ENCODE data around the gene OR2T2.
"Not testable (repeated sequence)": the region's sequence is repeated elsewhere in the genome, so short reads cannot be mapped to it uniquely, and the experiment has no call there.

The OR2T2 gene

DNA sequence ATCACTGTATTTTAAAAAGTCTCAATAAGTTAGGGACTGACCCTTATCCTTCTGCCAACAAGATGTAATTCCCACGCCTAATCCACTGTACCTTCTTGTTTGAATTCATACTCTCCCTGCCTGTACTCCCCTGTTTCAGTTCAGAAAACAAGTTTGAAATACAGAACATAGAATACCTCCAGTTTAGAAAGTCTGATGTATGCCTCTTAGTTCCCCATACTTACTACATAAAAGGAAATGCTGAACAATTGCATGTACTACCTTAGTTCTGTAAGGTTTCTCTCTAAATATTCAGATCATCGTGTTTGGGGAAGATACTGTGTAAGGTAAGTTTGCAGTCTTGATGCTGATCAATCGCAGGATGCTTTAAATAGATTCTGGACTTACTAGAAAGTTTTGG is 9.1 kb upstream of the OR2T2 start:
- H3K4me3 ChIP-seq; H3K36me3 ChIP-seq (replicated peaks); H3K9me3 ChIP-seq; in situ Hi-C loops (cut with MboI; ENCODE audit: low sequenced_read_pairs); DNase-seq (ENCODE audit: low spot score in 2 of 2); H3K27me3 ChIP-seq (ENCODE audit: low read depth); H3K4me1 ChIP-seq: not testable (repeated sequence)

DNA sequence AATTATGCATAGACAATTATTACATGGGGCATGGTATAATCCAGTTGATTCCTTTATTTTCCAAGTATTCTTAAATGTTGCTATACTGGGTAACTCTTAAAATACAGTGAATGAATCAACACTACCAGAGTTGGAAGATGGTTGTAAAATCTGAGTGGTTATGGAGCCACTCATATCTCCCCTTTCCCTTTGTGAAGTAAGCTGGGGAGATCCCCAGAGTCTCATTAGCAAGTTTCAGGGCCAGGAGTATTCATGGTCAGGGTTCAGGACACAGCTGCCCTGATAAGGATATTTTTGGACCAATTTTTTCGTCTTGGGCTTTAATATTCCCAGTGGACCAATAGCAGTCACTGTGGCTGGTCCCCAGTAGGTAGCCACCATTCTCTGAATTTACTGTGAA is 6.8 kb upstream of the OR2T2 start:
- H3K27me3 ChIP-seq (ENCODE audit: low read depth); H3K36me3 ChIP-seq (replicated peaks); H3K4me1 ChIP-seq; H3K9me3 ChIP-seq; in situ Hi-C loops (cut with MboI; ENCODE audit: low sequenced_read_pairs); H3K4me3 ChIP-seq; DNase-seq (ENCODE audit: low spot score in 2 of 2): not testable (repeated sequence)

DNA sequence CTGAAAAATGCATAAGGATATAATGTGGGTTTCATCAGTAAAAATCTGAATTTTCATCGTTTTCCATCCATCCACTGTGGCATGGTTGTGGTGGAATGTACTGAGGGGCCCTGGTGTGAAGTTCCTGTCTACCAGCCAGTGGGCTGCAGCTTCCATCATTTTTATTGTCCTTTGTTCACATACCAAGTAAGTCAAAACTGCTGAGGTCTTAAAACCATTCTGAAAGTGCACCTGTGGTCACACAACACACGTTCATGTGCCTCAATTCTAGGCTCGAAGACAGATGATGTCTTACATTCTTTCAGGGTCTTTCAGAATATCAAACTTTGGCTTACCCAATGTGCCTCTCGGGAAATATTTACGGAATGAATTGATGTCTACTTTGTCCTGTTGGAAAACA is 6.2 kb upstream of the OR2T2 start:
- in situ Hi-C loops (cut with MboI; ENCODE audit: low sequenced_read_pairs); DNase-seq (ENCODE audit: low spot score in 2 of 2); H3K4me3 ChIP-seq; H3K36me3 ChIP-seq (replicated peaks); H3K9me3 ChIP-seq; H3K27me3 ChIP-seq (ENCODE audit: low read depth); H3K4me1 ChIP-seq: not testable (repeated sequence)

DNA sequence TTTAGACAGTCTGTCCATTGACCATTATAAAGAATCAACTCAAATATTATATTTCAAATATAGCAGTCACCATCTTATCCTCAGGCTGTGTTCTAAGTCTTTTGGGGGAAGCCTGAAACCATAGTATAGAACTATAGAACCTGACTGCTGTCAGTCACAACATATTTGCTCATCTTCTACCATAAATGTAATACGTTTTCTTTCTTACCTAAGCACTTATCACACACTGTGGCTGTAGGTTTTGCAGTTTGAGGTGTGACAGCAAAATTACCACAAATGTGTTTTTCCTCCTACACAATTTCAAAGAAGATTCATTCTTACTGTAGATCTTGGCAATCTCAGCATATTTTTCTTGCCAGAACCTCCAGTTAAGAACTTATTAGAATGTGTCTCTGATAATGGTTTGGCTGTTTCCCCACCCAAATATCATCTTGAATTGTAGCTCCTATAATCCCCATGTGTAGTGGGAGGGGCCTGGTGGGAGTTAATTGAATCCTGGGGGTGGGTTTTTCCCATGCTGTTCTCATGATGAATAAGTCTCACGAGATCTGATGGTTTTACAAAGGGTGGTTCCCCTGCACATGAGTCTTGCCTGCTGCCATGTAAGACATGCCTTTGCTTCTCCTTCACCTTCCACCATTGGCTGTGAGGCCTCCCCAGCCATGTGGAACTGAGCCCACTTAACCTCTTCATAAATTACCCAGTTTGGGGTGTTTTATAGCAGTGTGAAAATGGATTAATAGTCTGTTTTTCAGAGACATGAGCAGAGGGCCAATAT is 2.7 kb upstream of the OR2T2 start:
- in situ Hi-C loops (cut with MboI; ENCODE audit: low sequenced_read_pairs) = not testable (repeated sequence)

DNA sequence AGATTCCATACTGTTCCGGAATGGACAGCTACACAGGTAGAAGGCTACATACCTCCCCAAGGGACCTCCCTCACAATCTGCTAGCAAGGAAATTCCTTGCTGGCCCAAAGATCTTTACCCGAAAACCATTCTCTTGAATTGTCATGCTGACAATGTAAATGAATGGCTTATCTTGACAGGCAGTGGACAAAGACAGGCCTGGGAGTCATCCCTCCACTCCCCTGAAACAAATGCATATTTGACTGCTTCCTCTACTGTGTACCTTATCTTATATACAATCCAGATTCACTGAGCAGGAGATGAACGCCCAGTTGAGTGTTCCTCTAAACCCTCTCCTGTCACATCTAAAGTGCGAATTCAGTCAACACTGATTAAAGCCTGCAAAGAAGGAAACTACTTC is 834 bp upstream of the OR2T2 start:
- DNase-seq (ENCODE audit: low spot score in 2 of 2); H3K36me3 ChIP-seq (replicated peaks); H3K4me3 ChIP-seq; H3K4me1 ChIP-seq; H3K9me3 ChIP-seq; H3K27me3 ChIP-seq (ENCODE audit: low read depth); in situ Hi-C loops (cut with MboI; ENCODE audit: low sequenced_read_pairs): not testable (repeated sequence)

More for the DNA sequence above, 2.7 kb upstream of the OR2T2 start:
- not testable (repeated sequence) for H3K36me3 ChIP-seq (replicated peaks); H3K9me3 ChIP-seq; H3K4me1 ChIP-seq; DNase-seq (ENCODE audit: low spot score in 2 of 2); H3K4me3 ChIP-seq; H3K27me3 ChIP-seq (ENCODE audit: low read depth)

DNA sequence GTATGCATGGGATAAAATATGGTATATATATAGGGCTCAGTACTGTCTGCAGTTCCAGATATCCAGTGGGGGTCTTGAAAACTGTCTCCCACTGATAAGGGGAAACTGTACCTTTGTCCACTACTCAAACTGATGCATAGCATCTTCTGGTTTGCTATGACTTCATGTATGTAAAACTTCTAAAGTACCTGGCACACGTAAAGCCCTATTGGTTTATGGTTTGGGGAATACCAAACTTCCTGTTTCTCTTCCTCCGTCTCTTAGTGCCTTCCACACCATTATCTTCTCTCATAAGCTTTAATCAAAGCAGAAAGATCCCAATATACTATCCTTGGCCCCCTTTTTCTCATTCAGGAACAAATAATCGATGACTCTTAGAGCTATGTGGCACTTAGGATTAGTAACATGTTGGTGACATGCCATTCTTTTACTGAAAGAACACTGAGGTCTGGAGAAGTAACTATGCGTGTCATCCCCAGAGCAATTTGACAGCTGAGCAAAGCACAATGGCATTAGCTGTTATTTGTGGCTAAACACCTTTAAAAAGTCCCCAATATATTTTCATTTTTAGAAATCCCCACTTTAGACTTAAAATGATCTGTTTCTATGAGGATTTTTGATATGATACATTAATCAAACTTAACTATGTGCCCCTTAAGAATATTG is 3.1 kb downstream of the OR2T2 start:
- H3K36me3 ChIP-seq (replicated peaks); in situ Hi-C loops (cut with MboI; ENCODE audit: low sequenced_read_pairs); H3K9me3 ChIP-seq: not testable (repeated sequence)

DNA sequence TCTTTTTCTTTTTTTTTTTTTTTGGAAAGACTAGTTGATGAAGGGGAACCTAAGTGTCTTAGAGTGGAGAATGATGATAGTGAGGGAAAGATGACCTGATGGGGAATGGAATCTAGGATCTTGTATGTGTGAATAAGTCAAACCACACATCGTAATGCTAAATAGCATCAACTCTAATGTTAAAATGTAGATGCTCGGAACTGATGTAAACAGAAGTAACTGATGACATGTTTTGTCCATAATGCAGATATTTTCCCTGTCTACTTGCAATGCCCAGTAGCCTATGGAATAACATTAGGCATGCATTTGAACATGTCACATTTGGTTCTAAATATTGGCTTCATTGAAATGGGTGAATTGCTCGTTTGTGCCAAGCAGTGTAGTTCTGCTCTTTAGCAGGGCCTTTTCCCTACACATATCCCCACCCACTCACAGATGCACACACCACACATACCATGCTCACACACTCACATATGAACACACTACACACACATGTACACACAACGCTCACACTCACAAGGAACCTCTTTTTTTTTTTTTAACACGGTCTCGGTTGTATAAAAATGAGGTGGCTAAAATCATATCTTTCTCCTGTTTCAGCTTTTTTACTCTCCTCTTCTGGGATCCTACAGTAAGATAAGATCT is 4.5 kb downstream of the OR2T2 start:
- DNase-seq (ENCODE audit: low spot score in 2 of 2); H3K4me1 ChIP-seq; in situ Hi-C loops (cut with MboI; ENCODE audit: low sequenced_read_pairs); H3K36me3 ChIP-seq (replicated peaks); H3K4me3 ChIP-seq; H3K27me3 ChIP-seq (ENCODE audit: low read depth); H3K9me3 ChIP-seq: not testable (repeated sequence)

More for the DNA sequence above, 3.1 kb downstream of the OR2T2 start:
- DNase-seq (ENCODE audit: low spot score in 2 of 2); H3K27me3 ChIP-seq (ENCODE audit: low read depth); H3K4me1 ChIP-seq; H3K4me3 ChIP-seq: not testable (repeated sequence)

DNA sequence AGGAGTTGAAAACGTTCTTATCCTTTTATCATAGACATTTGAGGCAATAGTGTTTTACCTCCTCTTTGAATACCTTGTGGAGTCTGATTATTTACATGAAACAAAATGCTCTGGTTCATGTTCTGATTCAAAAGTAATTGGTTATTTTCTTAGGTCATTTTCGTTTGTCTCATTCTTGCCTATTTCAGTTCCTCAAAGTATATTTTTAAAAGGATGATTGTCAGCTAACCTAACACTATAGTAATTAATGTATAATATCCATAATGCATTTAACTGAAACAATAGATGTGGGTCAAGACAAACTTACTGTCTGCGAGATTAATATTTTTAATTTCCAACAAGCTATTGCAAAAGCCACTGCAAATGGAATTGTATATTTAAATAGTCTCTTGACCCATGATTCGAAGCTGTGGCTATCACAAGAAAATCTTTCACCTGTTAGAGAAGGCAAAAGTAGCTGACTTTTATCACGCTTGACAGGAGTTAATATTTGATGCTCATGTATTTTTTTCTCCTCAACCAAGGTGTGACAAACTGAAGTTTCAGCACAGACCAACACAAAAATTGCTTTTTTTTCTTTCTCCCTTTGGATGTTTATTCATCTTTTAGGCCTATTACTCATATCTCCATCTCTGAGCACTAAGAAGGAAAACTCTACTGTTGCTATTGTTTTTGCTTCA is 5.2 kb downstream of the OR2T2 start:
- H3K4me1 ChIP-seq; DNase-seq (ENCODE audit: low spot score in 2 of 2); H3K4me3 ChIP-seq; in situ Hi-C loops (cut with MboI; ENCODE audit: low sequenced_read_pairs); H3K27me3 ChIP-seq (ENCODE audit: low read depth); H3K9me3 ChIP-seq; H3K36me3 ChIP-seq (replicated peaks): not testable (repeated sequence)

DNA sequence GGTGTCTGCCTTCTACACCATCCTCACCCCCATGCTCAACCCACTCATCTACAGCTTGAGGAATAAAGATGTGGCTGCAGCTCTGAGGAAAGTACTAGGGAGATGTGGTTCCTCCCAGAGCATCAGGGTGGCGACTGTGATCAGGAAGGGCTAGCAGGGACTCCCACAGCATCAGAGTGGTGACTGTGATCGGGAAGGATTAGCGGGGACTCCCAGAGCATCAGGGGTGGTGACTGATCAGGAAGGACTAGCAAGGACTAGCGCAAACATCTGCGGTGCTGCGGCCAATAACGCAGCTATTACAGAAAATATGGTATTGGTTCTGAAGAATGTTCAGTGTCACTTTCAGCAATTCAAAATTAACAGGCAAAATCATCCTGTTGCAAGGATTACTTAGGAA is 8.2 kb downstream of the OR2T2 start:
- H3K27me3 ChIP-seq (ENCODE audit: low read depth); H3K4me3 ChIP-seq; H3K36me3 ChIP-seq (replicated peaks); DNase-seq (ENCODE audit: low spot score in 2 of 2); H3K4me1 ChIP-seq; H3K9me3 ChIP-seq; in situ Hi-C loops (cut with MboI; ENCODE audit: low sequenced_read_pairs): not testable (repeated sequence)

DNA sequence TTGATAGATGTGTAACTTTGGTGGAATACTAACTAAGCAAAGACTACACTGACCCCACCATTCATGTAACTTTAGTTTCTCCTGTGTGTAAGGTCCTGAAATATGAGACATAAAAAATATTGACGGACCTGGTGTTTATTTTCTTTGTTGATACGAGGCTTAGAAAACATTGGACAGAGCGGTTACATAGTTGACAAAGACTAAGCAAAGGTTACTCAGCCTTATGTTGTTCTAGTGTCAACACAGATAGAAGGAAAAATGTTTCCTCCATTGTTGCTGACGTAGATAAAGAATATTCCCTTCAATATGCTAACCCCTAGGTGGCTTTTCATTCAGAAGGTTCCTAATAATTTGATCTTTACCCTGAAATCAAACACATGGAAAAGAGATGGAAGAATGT is 9.6 kb downstream of the OR2T2 start:
- H3K27me3 ChIP-seq (ENCODE audit: low read depth); H3K36me3 ChIP-seq (replicated peaks); H3K9me3 ChIP-seq; in situ Hi-C loops (cut with MboI; ENCODE audit: low sequenced_read_pairs); H3K4me1 ChIP-seq; DNase-seq (ENCODE audit: low spot score in 2 of 2); H3K4me3 ChIP-seq: not testable (repeated sequence)

DNA sequence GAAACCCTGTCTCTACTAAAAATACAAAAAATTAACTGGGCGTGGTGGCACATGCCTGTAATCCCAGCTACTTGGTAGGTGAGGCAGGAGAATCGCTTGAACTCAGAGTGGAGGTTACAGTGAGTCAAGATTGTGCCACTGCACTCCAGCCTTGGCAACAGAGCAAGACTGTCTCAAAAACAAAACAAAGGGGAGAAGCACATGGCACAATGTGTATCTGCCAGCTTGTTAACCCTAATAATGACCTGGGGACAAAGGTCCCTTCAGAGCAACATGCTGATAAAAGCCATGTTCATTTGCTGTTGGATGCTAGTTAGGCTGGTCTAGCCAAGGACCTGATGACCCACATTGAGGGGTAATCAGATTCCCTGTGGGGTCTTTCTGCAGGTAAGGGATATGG is 11.2 kb downstream of the OR2T2 start:
- H3K36me3 ChIP-seq (replicated peaks); in situ Hi-C loops (cut with MboI; ENCODE audit: low sequenced_read_pairs); H3K27me3 ChIP-seq (ENCODE audit: low read depth); H3K4me3 ChIP-seq; H3K4me1 ChIP-seq; H3K9me3 ChIP-seq; DNase-seq (ENCODE audit: low spot score in 2 of 2): not testable (repeated sequence)

DNA sequence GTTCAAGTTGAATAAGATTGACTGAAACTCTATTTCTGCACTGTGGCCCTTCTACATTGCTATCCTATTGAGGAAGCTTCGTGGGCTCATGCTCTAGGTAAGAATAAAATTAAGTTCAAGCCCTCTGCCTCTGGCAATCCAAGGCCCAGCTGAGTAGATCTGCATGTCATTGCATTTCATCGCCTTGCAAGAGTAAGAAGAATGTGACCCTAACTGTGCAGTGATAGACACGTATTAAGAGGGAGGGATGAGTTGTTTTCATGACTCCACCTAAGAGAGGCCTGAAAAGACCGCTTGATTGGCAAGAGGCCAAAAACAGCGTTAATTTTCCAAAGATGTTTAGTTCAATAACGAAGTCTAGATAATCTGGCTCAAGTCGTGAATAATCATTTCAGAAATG is 13.7 kb downstream of the OR2T2 start:
- H3K36me3 ChIP-seq (replicated peaks); H3K27me3 ChIP-seq (ENCODE audit: low read depth); in situ Hi-C loops (cut with MboI; ENCODE audit: low sequenced_read_pairs); DNase-seq (ENCODE audit: low spot score in 2 of 2); H3K4me3 ChIP-seq; H3K9me3 ChIP-seq; H3K4me1 ChIP-seq: not testable (repeated sequence)

DNA sequence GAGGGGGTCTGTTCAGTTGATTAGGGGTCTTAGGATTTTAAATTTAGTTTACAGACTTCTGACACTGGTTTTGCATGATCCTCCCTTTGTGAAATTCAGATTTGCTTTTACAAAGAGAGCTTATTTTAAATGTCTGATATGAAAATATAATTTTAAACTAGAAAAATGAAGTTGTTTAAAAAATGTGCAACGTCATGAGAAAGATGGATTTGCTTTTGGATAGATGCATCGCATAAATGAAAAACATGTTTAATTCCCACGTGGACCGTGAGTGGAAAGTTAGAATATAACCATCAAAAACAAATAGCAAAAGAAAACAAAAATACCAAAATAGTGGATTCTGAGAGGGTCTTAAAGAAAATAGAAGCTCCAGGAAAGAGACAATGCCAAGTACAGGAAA is 25.7 kb downstream of the OR2T2 start:
- Histone ChIP-seq H3K9me3 (no peaks in the 10 kb centered on the region), H3K4me1 (no peaks in the 10 kb centered on the region), H3K4me3 (no peak overlapping the region), H3K36me3 (replicated peaks) (no peaks in the 10 kb centered on the region), H3K27me3 (ENCODE audit: low read depth) (no peaks in the 10 kb centered on the region)
- in situ Hi-C loops (cut with MboI; ENCODE audit: low sequenced_read_pairs) = no loop called here
- DNase-seq (ENCODE audit: low spot score in 2 of 2) = no peak

DNA sequence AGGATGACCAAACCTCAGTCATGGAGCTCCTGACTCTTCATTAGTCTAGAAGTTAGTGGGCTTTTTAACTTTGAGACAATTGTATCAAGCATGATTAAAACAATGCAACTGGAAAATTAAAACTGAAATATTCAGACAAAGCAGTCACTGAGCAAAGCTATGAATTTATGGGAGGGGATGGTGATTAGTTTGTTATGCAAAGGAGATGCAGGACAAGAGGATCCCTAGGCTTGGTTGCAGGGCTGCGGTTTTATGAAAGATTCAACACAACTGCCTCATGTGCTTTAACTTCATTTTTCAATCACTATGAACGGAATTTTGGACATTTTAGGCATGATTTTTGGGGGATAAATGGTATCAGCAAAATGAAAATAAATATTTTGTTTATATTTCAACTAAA is 26.7 kb downstream of the OR2T2 start:
- DNase-seq (ENCODE audit: low spot score in 2 of 2); H3K27me3 ChIP-seq (ENCODE audit: low read depth); H3K4me1 ChIP-seq; H3K36me3 ChIP-seq (replicated peaks); H3K4me3 ChIP-seq; in situ Hi-C loops (cut with MboI; ENCODE audit: low sequenced_read_pairs); H3K9me3 ChIP-seq: not testable (repeated sequence)

Measured in HAP-1 (cell line).